Prostate gland (tissue), 2 donors: Measurements from ENCODE around the gene SLC37A1. TPM values are rescaled to one million over a fixed set of nuclear protein-coding genes. Genes with fewer than 3 reads are reported as not detected.
A peak's percentile ranks its signal among the peaks of the same experiment; 100 is the strongest.

Source experiments
- DNase-seq: peaks from one replicate; pipeline ENCODE4 v3.0.0-alpha.2; 2019; ENCODE audit warnings: low spot score
- H3K27ac ChIP-seq, 2 donors: fragments of 200-600 bp; sonication (generic); 2 replicates each; pipeline ENCODE4 v1.5.1; 2017 to 2019
- H3K27me3 ChIP-seq: fragments of 200-600 bp; sonication (generic); replicated peaks from 2 replicates; pipeline ENCODE4 v1.5.1; 2019; ENCODE audit not compliant: insufficient read depth
- H3K36me3 ChIP-seq, 2 donors: fragments of 200-600 bp; sonication (generic); 1 replicate in 1 of 2; 2 replicates in 1 of 2; pipeline versions ENCODE4 v1.5.1 to v1.8.1; 2017 to 2019
- H3K4me1 ChIP-seq: fragments of 200-600 bp; sonication (generic); replicated peaks from 2 replicates; pipeline ENCODE4 v1.5.1; 2019
- H3K4me3 ChIP-seq, 2 donors: fragments of 200-600 bp; sonication (generic); 2 replicates each; pipeline ENCODE4 v1.5.1; 2017 to 2019
- H3K9me3 ChIP-seq: fragments of 200-600 bp; sonication (generic); 2 replicates; pipeline ENCODE4 v1.5.1; 2017
- CTCF ChIP-seq, 4 experiments: fragments of 200-600 bp in 2 of 4; fragments of 450-650 bp in 2 of 4; sonication (generic) in 2 of 4; IDR thresholded peaks; 1 replicate in 3 of 4; 2 replicates in 1 of 4; pipeline ENCODE4 v1.5.1; 2016 to 2019; ENCODE audit warnings: antibody characterized with exemption in 4 of 4, mild to moderate bottlenecking in 2 of 4, moderate library complexity in 2 of 4
- POLR2A ChIP-seq: fragments of 450-650 bp; IDR thresholded peaks from one replicate; pipeline ENCODE4 v1.6.1; 2016; ENCODE audit warnings: antibody characterized with exemption, mild to moderate bottlenecking
- POLR2AphosphoS5 ChIP-seq: sonication (generic); formaldehyde crosslinking; IDR thresholded peaks from one replicate; pipeline ENCODE4 v1.6.1; 2017; ENCODE audit warnings: antibody characterized with exemption
- WGBS: methylation state at CpG from one replicate; pipeline ENCODE4 v1.1.5; 2018; 5-methylcytosine and 5-hydroxymethylcytosine counted together
- intact Hi-C: fragments of 100-400 bp; cut with DNase I; formaldehyde crosslinking; loops from one replicate; pipeline ENCODE4 v1.14.2; 2022
- total RNA-seq, 2 donors: library from RNA; depleted of rRNA; stranded (reverse); fragments of >200 nt; gene quantifications; one replicate each; pipeline ENCODE4 v1.1.0, GENCODE V29; 2016

The SLC37A1 gene
- total RNA-seq, 2 donors from 2014 or later: 44.2 to 49.6 TPM

DNA sequence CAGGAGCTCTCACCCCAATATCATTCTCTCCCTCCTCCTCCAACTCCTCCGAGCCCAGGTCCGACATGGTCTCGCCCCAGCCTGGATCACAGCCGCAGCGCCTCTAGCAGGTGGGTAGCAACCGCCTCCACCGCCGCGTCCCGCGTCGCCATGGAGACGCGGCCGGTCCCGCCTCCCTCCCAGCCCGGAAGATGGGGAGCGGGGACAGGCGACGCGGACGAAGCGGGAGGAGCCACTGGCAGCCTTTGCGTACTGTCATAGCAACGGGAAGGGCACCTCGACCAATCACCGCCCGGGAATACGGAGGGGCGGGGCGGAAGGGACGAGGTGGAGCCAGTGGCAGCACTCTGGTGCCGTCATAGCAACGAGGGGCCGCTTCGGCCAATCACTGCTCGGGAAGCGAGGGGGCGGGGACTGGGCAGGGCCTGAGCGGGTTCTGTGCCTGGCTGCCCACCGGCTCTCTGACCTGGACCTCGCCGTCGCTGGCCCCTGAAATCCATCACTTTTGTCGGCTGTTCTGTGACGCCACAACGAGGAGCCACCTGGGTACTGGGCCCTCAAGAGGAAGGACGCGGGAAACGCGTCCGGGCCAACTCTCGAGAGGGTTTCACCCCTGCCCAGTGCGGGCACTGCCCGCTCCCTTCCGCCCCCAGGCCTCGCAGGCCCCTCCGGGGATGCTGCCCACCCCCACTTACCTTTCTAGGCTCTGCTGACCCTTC is 17.4 kb upstream of the SLC37A1 start, which contains the start of gene RSPH1:
TSS of gene RSPH1 (minus strand) at position 105 of the 719 bp plus-strand sequence. CDS start at position 67, 38 bp downstream.
- H3K4me3 ChIP-seq: peak within 1 kb of the TSS; percentile 47 to 53
- no peaks in the 10 kb centered on the region for H3K27me3 ChIP-seq
- WGBS: under 1% methylated on average over 56 of the region's 58 CpGs
- peak; percentile 97 for TF ChIP-seq POLR2AphosphoS5
- TF ChIP-seq CTCF (IDR thresholded peaks at IDR 0.05): peak in 2 of 4 experiments; percentile 2 to 9
- TF ChIP-seq POLR2A: peak; percentile 95
- DNase-seq: peak; percentile 100
- no peaks in the 10 kb centered on the region for H3K36me3 ChIP-seq
- H3K9me3 ChIP-seq: no peaks in the 10 kb centered on the region
- peak within 1 kb of the TSS; percentile 97 to 98 for H3K27ac ChIP-seq
- intact Hi-C loops: no loop called here
- peaks cover 3% of the 10 kb centered on the region for H3K4me1 ChIP-seq

DNA sequence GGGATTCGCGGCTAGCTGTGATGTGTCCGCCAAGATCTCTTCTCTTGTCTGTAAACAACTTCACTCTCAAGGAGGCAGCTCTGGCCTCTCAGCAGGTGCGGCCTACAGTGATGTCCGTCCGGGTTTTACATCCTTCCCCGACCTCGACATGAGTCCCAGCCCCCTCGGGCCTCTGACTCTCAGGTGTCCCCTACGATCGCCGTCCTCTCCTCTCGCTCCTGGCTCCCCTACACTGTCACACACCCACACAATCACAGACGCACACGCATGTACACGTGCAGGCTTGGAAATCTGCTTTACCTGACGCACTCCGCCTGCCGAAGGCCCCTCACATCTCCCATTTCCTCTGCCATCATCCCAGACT is 16.8 kb upstream of the SLC37A1 start:
- TF ChIP-seq CTCF (IDR thresholded peaks at IDR 0.05) (peak in 1 of 4 experiments; percentile 2), POLR2AphosphoS5 (no peak), POLR2A (no peak)
- Histone ChIP-seq H3K36me3 (no peaks in the 10 kb centered on the region), H3K4me1 (peaks cover 3% of the 10 kb centered on the region), H3K27ac (peak overlapping the region; percentile 97 to 98), H3K4me3 (peak overlapping the region; percentile 47 to 53), H3K27me3 (no peaks in the 10 kb centered on the region), H3K9me3 (no peaks in the 10 kb centered on the region)
- 13% methylated on average over 19 of the region's 19 CpGs for WGBS
- intact Hi-C loops: no loop called here
- no peak for DNase-seq

- H3K27me3 ChIP-seq: no peaks in the 10 kb centered on the region
- no peaks in the 10 kb centered on the region for H3K9me3 ChIP-seq
- no peak for DNase-seq
- 55% methylated on average over 5 of the region's 5 CpGs for WGBS
- no peak for TF ChIP-seq CTCF (IDR thresholded peaks at IDR 0.05)
- peak; percentile 64 for TF ChIP-seq POLR2AphosphoS5
- H3K27ac ChIP-seq: peak overlapping the region; percentile 97 to 98
- H3K36me3 ChIP-seq: no peaks in the 10 kb centered on the region
- H3K4me1 ChIP-seq: peaks cover 3% of the 10 kb centered on the region
- H3K4me3 ChIP-seq: no peak overlapping the region
- intact Hi-C loops: no loop called here
Measured at GRCh38 chr21:42498012-42498411, 15.6 kb upstream of the SLC37A1 start.

DNA sequence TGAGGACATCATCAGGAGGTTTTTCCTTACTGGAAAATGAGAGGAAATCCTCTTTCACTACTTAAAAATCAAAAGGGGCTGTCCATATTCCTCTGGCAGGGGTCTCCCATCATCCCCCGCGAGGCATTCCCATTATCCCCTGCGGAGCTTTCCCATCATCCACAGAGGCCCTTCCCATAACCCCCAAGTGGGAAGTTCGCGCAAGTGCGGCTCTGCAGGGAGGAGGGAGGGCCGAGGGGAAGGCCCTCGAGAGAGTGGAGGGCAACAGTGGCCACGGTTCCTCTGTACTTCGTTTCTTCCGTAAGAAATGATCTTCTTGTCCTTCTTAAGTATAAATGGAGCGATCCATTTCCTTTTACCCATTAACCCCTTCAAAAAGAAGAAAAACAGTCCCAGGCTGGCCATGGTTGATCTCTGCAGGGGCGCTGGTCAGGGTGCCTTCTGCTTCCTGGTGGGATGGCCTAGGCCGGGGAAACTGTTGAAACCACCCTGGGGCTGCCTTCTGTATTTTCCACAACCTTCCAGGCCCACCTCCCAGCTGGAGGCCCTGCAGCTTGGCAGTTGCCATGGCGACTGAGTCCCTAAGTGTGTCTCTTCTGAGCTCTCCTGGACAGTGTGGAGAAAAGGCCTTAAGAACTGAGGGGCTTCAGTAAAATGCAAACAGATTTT is 14.1 kb upstream of the SLC37A1 start:
- TF ChIP-seq POLR2AphosphoS5: no peak
- no peak for TF ChIP-seq POLR2A
- TF ChIP-seq CTCF (IDR thresholded peaks at IDR 0.05): no peak

More for the DNA sequence above, 14.1 kb upstream of the SLC37A1 start:
- no peaks in the 10 kb centered on the region for H3K27me3 ChIP-seq
- 85% methylated on average over 15 of the region's 15 CpGs for WGBS
- H3K9me3 ChIP-seq: no peaks in the 10 kb centered on the region
- no peak for DNase-seq
- no peak overlapping the region for H3K4me3 ChIP-seq
- peaks cover 3% of the 10 kb centered on the region for H3K4me1 ChIP-seq
- no peak overlapping the region for H3K27ac ChIP-seq
- H3K36me3 ChIP-seq: no peaks in the 10 kb centered on the region
- intact Hi-C loops: no loop called here
